ENCODE results near the gene DYNC1I1.

DYNC1I1 gene

DNA sequence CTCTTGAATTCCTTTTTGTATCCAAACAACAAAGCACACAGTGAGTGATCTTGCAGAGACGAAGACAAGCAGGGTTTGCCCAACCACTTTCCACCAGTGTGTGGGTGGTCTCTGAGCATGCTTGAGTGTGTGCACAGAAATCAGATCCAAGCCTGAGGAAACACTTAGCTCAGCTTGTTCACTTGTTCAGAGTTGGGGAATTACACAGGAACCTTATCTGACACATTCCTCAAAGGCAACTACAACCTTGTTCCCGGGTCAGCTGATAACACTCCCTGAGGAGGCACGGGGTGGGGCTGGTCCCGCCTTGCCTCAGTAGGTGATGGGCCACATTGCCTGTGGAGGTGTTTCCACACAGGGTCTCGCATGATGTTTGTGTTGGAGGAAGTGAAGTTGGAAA, 216.9 kb downstream of the DYNC1I1 start:
- H3K4me1 ChIP-seq = no peaks in the 10 kb centered on the region
- no peaks in the 10 kb centered on the region for H3K27me3 ChIP-seq (ENCODE audit: low read depth)
- no peaks in the 10 kb centered on the region for H3K9me3 ChIP-seq
- no peak for DNase-seq (ENCODE audit: low spot score in 2 of 2)
- no peak overlapping the region for H3K4me3 ChIP-seq
- in situ Hi-C loops (cut with MboI; ENCODE audit: low sequenced_read_pairs) = no loop called here
- H3K36me3 ChIP-seq (replicated peaks) = no peaks in the 10 kb centered on the region

DNA sequence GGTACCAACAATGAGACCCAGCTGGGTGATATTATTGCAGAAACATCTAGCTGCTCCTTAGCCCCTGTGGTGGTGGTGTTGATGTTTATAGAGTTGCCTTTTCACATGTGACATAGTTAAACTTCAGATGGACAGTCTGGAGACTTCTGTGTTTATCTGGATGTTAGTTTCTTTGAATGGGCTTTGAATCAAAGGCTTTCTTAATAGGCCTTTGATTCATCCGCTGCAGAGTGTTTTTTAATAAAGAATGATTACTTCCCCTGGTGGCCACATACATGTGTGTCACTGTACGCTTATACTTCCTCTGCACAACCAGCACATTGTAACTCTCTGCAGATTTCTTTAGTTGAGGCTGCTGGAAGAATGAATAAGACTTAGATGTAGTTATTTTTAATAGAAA, 221.0 kb downstream of the DYNC1I1 start:
- Histone ChIP-seq H3K4me1 (no peaks in the 10 kb centered on the region), H3K9me3 (no peaks in the 10 kb centered on the region), H3K4me3 (no peak overlapping the region), H3K27me3 (ENCODE audit: low read depth) (no peaks in the 10 kb centered on the region), H3K36me3 (replicated peaks) (no peaks in the 10 kb centered on the region)
- in situ Hi-C loops (cut with MboI; ENCODE audit: low sequenced_read_pairs) = no loop called here
- no peak for DNase-seq (ENCODE audit: low spot score in 2 of 2)

GRCh38 chr7:95996174-95996573, 223.8 kb downstream of the DYNC1I1 start:
- no peaks in the 10 kb centered on the region for H3K4me1 ChIP-seq
- H3K9me3 ChIP-seq = no peaks in the 10 kb centered on the region
- H3K27me3 ChIP-seq (ENCODE audit: low read depth) = no peaks in the 10 kb centered on the region
- H3K36me3 ChIP-seq (replicated peaks) = no peaks in the 10 kb centered on the region
- DNase-seq (ENCODE audit: low spot score in 2 of 2) = no peak
- in situ Hi-C loops (cut with MboI; ENCODE audit: low sequenced_read_pairs) = no loop called here
- H3K4me3 ChIP-seq = no peak overlapping the region

DNA sequence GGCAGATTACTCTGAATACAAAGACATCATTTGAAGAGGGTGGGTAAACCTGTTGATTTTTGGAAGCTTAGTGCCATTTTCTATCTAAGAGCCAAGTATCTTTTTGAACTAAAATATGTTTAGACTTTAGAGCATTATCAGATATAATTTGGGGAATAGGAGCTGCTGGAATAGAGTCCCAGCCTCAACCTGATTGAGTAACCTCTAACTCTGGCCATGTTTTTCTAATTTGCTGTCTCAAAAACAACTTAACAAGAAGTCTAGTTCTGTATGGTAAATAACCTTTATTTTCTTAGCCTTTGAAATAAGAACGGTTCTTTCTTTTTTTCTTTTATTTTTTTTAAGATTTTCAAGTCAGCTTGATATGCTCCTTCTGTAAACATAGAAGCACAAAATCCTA, 224.5 kb downstream of the DYNC1I1 start:
- Histone ChIP-seq H3K4me3 (no peak overlapping the region), H3K36me3 (replicated peaks) (no peaks in the 10 kb centered on the region), H3K9me3 (no peaks in the 10 kb centered on the region), H3K27me3 (ENCODE audit: low read depth) (no peaks in the 10 kb centered on the region), H3K4me1 (no peaks in the 10 kb centered on the region)
- no peak for DNase-seq (ENCODE audit: low spot score in 2 of 2)
- in situ Hi-C loops (cut with MboI; ENCODE audit: low sequenced_read_pairs) = no loop called here

DNA sequence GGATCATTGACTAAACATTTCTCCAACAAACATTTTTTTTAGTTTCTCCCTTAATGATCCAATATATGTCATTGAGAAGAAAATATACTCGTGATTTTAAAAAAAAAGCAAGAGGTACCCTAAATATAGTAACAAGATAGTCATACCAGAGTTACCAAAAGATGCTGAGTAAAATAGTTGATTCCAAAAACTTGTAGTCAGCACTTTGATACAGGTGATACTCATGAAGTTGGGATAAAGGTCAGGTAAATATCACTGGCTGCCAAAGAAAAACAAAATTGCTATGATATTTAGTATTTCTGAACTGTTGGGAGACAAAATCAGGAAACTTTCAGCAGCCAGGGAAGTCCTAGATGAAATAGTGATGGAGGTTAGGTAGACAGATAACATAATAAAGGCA, 225.3 kb downstream of the DYNC1I1 start:
- no peaks in the 10 kb centered on the region for H3K27me3 ChIP-seq (ENCODE audit: low read depth)
- in situ Hi-C loops (cut with MboI; ENCODE audit: low sequenced_read_pairs) = no loop called here
- no peaks in the 10 kb centered on the region for H3K4me1 ChIP-seq
- H3K9me3 ChIP-seq = no peaks in the 10 kb centered on the region
- no peak overlapping the region for H3K4me3 ChIP-seq
- no peaks in the 10 kb centered on the region for H3K36me3 ChIP-seq (replicated peaks)
- no peak for DNase-seq (ENCODE audit: low spot score in 2 of 2)

GRCh38 chr7:95999481-95999880, 227.1 kb downstream of the DYNC1I1 start:
- no peak for DNase-seq (ENCODE audit: low spot score in 2 of 2)
- no peaks in the 10 kb centered on the region for H3K27me3 ChIP-seq (ENCODE audit: low read depth)
- in situ Hi-C loops (cut with MboI; ENCODE audit: low sequenced_read_pairs) = no loop called here
- no peaks in the 10 kb centered on the region for H3K4me1 ChIP-seq
- no peak overlapping the region for H3K4me3 ChIP-seq
- no peaks in the 10 kb centered on the region for H3K9me3 ChIP-seq
- H3K36me3 ChIP-seq (replicated peaks) = no peaks in the 10 kb centered on the region

DNA sequence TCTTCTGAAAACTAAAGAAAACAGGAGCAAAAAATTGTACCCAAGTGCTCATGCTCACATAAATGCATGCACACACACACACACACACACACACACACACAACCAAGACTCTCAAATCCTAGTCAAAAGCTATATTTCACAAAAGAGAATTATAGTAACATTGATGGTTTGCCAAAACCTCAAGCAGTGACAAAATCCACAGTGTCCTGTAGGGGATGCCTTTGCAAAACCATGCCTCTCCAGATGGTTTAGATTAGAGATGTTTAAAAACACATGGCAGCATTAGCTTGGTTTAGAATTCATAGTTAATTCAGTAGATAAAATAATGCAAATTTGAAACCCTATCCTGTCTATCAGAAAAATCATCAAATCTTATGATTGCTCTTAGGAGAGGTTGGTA, 232.2 kb downstream of the DYNC1I1 start:
- H3K9me3 ChIP-seq = no peaks in the 10 kb centered on the region
- H3K4me3 ChIP-seq = no peak overlapping the region
- in situ Hi-C loops (cut with MboI; ENCODE audit: low sequenced_read_pairs) = no loop called here
- no peaks in the 10 kb centered on the region for H3K27me3 ChIP-seq (ENCODE audit: low read depth)
- H3K36me3 ChIP-seq (replicated peaks) = no peaks in the 10 kb centered on the region
- H3K4me1 ChIP-seq = no peaks in the 10 kb centered on the region
- no peak for DNase-seq (ENCODE audit: low spot score in 2 of 2)

- H3K27me3 ChIP-seq (ENCODE audit: low read depth) = no peaks in the 10 kb centered on the region
- DNase-seq (ENCODE audit: low spot score in 2 of 2) = no peak
- H3K4me1 ChIP-seq = no peaks in the 10 kb centered on the region
- no peak overlapping the region for H3K4me3 ChIP-seq
- no peaks in the 10 kb centered on the region for H3K36me3 ChIP-seq (replicated peaks)
- H3K9me3 ChIP-seq = no peaks in the 10 kb centered on the region
- in situ Hi-C loops (cut with MboI; ENCODE audit: low sequenced_read_pairs) = no loop called here
These were observed 232.9 kb downstream of the DYNC1I1 start for GRCh38 chr7:96005271-96005670.

DNA sequence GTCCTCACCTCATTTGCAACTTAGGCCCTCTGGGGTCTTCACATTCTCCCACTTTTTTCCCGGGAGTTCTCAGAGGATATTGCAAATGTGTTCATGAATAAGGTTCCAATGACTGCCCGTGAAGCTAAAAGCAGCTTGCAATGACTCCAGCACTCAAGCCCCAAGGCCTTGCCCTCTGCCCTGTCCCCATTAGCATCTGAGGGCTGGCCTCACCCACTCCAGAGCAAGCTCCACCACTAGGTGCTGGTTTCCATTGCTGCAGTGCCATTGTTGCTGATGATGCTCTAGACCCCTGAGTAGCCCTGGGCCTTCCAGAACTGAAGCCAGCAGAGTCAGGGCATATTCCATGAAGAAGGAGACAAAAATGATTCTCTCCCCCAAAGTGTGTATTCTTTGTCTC, 236.8 kb downstream of the DYNC1I1 start:
- H3K27me3 ChIP-seq (ENCODE audit: low read depth) = no peaks in the 10 kb centered on the region
- in situ Hi-C loops (cut with MboI; ENCODE audit: low sequenced_read_pairs) = no loop called here
- no peaks in the 10 kb centered on the region for H3K36me3 ChIP-seq (replicated peaks)
- no peak for DNase-seq (ENCODE audit: low spot score in 2 of 2)
- H3K9me3 ChIP-seq = no peaks in the 10 kb centered on the region
- no peaks in the 10 kb centered on the region for H3K4me1 ChIP-seq
- H3K4me3 ChIP-seq = no peak overlapping the region

DNA sequence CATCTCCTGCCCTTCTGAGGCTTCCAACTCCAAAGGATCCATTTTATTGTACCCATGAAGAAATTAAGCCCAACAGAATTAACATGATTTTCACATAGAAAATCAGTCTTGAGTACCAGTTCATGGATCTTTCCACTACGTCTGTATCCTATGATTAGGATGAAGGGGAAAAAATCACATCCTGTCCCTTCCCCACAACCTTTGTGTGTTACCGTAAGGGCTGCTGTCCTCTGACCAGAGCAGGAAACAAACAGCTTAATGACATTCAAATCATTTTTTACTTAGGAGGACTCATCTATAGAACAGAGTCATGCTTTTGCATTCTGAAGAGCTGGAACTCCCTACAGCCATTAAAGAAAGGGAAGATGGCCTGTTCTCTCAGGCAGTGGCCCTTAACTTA, 241.5 kb downstream of the DYNC1I1 start:
- H3K9me3 ChIP-seq = no peaks in the 10 kb centered on the region
- H3K4me1 ChIP-seq = no peaks in the 10 kb centered on the region
- no peak overlapping the region for H3K4me3 ChIP-seq
- DNase-seq (ENCODE audit: low spot score in 2 of 2) = no peak
- no peaks in the 10 kb centered on the region for H3K36me3 ChIP-seq (replicated peaks)
- H3K27me3 ChIP-seq (ENCODE audit: low read depth) = no peaks in the 10 kb centered on the region
- in situ Hi-C loops (cut with MboI; ENCODE audit: low sequenced_read_pairs) = no loop called here

- H3K27me3 ChIP-seq (ENCODE audit: low read depth) = no peaks in the 10 kb centered on the region
These were observed 242.3 kb downstream of the DYNC1I1 start for GRCh38 chr7:96014617-96015016.

DNA sequence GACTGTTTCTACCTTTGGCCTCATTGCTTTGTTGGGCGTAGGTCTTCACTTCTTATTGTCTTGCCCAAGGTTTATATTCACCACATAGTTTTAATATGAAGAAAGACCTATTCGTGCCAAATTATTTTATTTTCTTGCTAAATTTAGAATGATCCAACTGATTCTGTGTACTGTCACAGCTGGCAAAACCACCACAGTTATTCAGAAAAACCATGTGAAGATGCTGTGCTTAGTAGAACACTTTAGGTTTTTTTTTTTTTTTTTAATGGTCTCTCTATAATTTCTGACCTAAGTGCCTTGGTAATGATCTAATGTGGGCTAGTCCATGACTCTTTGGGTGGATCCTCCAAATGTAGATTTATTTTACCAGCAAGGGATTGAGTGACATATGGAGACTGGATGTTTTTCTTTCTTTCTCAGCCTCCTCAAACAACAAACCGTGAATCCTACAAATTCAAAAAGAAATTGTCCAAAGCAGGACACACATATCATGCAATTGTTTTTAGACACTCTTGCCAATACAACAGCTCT, 243.8 kb downstream of the DYNC1I1 start:
- no peak overlapping the region for H3K4me3 ChIP-seq
- no peak for DNase-seq (ENCODE audit: low spot score in 2 of 2)
- H3K4me1 ChIP-seq = no peaks in the 10 kb centered on the region
- in situ Hi-C loops (cut with MboI; ENCODE audit: low sequenced_read_pairs) = no loop called here
- no peaks in the 10 kb centered on the region for H3K36me3 ChIP-seq (replicated peaks)
- 0 out of 2 replicates have a peak, but pooled peaks cover 2% of the 10 kb centered on the region for H3K9me3 ChIP-seq
- H3K27me3 ChIP-seq (ENCODE audit: low read depth) = no peaks in the 10 kb centered on the region

More at GRCh38 chr7:96014617-96015016, 242.3 kb downstream of the DYNC1I1 start:
- DNase-seq (ENCODE audit: low spot score in 2 of 2) = no peak
- Histone ChIP-seq H3K36me3 (replicated peaks) (no peaks in the 10 kb centered on the region), H3K4me1 (no peaks in the 10 kb centered on the region), H3K9me3 (no peaks in the 10 kb centered on the region), H3K4me3 (no peak overlapping the region)
- in situ Hi-C loops (cut with MboI; ENCODE audit: low sequenced_read_pairs) = no loop called here

GRCh38 chr7:96016735-96017134, 244.4 kb downstream of the DYNC1I1 start:
- no peak for DNase-seq (ENCODE audit: low spot score in 2 of 2)
- H3K9me3 ChIP-seq = 0 out of 2 replicates have a peak, but pooled peaks cover 2% of the 10 kb centered on the region
- in situ Hi-C loops (cut with MboI; ENCODE audit: low sequenced_read_pairs) = no loop called here
- H3K27me3 ChIP-seq (ENCODE audit: low read depth) = no peaks in the 10 kb centered on the region
- H3K4me3 ChIP-seq = no peak overlapping the region
- H3K36me3 ChIP-seq (replicated peaks) = no peaks in the 10 kb centered on the region
- H3K4me1 ChIP-seq = no peaks in the 10 kb centered on the region; the same call in 1 of the 2 replicates

DNA sequence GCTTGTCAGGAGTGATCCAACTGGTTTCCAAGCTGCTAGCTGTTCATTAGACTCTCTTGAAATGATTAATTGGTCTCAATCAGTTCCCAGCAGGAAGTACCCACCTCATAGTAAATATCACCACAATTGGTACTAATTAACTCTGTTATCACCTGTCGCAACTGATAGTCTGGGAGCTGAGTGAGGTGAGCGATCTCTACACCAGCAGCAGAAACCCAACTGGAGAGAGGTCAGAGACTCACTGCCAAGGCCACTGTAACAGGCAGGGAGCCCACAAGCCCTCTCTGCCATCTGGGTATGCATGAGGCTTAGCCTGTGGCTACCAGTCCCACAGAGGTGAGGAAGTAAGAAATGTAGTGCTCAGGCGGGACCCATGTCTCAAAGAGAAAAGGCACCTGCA, 245.5 kb downstream of the DYNC1I1 start:
- H3K9me3 ChIP-seq = 0 out of 2 replicates have a peak, but pooled peaks cover 2% of the 10 kb centered on the region
- no peak for DNase-seq (ENCODE audit: low spot score in 2 of 2)
- in situ Hi-C loops (cut with MboI; ENCODE audit: low sequenced_read_pairs) = no loop called here
- no peak overlapping the region for H3K4me3 ChIP-seq
- H3K4me1 ChIP-seq = no peaks in the 10 kb centered on the region; the same call in 1 of the 2 replicates
- no peaks in the 10 kb centered on the region for H3K36me3 ChIP-seq (replicated peaks)
- no peaks in the 10 kb centered on the region for H3K27me3 ChIP-seq (ENCODE audit: low read depth)

DNA sequence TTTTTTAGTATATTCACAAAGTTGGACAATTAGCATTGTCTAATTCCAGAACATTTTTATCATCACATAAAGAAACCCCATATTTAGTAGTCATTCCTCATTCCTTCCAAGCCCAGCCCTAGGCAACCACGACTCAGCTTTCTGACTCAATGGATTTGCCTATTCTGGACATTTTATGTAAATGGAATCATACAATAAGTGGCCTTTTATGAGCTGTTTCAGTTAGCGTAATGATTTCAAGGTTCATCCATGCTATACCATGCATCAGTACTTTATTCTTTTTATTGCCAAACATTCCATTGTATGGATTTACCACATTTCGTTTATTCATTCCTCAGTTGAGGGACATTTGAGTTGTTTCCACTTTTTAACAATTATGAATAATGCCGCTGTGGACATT, 249.2 kb downstream of the DYNC1I1 start:
- Histone ChIP-seq H3K36me3 (replicated peaks) (no peaks in the 10 kb centered on the region), H3K4me1 (no peaks in the 10 kb centered on the region; the same call in 1 of the 2 replicates), H3K4me3 (no peak overlapping the region), H3K9me3 (0 out of 2 replicates have a peak, but pooled peaks cover 2% of the 10 kb centered on the region), H3K27me3 (ENCODE audit: low read depth) (no peaks in the 10 kb centered on the region)
- no peak for DNase-seq (ENCODE audit: low spot score in 2 of 2)
- in situ Hi-C loops (cut with MboI; ENCODE audit: low sequenced_read_pairs) = no loop called here

Data from HAP-1 (cell line).